HG03066 (cell line): ENCODE results near the gene GTF2IRD1.

Experiments used
- ATAC-seq: cut with Tn5 transposase; IDR thresholded peaks from one replicate; pipeline ENCODE4 v1.9.1; 2021; ENCODE audit warnings: low read depth; ENCODE audit not compliant: unreplicated experiment

Gene GTF2IRD1

DNA sequence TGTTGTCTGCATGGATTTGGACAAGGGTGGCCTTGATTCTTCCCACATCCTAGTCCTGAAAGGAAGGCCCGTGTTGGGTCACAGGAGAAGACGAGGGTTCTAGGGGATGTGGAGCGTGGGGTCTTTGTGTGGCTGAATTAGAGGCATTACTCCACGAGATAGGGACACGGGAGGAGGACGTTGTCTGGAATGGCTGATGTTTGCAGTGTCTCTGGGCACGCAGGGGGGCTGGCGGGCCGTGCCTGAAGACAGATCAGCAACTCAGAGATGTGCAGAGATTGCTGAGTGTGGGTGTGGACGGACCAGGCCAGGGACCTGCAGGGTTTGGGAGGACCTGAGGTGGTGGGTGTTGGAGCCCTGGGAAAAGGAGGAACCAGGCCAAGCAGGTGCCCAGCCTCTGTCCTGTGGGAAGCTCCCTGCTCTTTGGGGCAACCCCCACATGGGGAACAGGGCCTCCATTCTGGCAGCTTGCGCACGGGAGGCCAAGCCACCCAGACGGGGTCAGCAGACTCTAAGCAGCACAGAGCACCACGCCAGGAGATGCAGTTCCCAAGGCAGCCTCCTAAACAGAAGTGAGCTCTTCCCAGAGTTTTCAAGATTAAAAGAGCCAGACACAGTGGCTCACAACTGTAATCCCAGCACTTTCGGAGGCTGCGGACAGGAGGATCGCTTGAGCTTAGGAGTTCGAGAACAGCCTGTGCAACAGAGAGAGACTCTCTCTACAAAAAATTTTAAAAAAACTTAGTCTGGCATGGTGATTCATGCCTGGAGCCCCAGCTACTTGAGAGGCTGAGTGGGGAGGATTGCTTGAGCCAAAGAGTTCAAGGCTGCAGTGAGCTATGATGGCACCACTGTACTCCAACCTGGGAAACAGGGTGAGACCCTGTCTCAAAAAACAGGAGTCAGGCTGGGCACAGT lies 132.8 kb downstream of the GTF2IRD1 start:
- no peak for ATAC-seq

DNA sequence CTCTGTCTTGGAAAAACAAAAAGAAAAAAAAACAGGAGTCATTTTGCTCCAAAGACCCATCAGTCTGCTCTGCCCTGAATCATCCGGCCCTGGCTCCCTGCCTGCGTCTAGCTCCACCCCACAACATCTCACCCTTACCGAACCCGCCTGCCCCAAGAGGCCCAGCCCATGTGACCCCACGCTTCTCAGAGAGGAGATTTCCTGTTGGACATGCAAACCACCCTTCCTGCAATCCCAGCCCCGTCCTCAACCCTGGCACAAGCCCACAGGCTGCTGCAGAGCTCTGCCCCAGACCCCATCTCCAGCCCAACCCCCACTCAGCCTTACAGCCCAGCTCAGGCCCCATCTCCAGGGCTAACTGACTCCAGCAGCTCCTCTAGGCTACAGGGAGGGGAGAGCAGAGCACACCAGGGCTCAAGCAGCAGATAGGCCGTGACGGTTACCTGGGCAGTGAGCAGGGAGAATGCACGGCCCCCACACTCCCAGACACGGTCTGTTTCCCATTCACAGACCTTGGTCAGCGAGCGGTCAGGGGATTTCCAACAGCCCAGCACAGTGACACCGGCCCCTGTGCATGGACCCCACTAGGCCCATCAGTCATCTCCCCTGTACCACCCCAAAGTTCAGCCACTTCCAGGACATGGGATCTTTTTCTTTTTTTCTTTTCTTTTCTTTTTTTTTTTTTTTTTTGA lies 133.9 kb downstream of the GTF2IRD1 start:
- ATAC-seq, result no peak

DNA sequence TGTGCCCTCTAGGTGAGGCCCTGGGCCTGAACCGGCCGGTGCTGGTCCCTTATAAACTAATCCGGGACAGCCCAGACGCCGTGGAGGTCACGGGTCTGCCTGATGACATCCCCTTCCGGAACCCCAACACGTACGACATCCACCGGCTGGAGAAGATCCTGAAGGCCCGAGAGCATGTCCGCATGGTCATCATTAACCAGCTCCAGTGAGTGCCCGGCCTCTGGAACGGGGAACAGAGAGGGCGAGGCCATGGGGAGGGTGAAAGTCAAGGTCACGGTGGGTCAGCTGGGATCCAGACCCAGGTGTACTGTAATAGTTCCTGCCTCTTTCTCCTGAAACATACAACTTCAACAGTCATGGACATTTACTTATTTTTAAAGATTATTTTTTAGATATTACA lies 137.1 kb downstream of the GTF2IRD1 start:
- ATAC-seq, result no peak

DNA sequence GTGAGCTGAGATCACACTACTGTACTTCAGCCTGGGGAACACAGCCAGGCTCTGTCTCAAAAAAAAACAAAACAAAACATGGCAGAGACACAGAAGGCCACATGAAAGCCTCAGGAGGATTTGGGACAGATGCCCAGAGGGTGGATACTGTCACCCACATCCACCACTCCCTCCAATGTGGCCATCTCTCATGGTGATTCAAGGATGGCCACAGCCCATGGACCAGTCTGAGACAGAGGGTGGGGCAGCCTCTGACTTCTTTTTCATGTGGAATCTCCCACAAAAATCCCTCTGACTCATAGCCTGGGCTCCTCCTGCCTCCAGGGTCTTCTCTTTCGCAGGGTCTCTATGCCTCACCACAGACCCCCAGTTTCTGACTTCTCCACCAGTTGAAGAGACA lies 144.9 kb downstream of the GTF2IRD1 start:
- ATAC-seq, result no peak

DNA sequence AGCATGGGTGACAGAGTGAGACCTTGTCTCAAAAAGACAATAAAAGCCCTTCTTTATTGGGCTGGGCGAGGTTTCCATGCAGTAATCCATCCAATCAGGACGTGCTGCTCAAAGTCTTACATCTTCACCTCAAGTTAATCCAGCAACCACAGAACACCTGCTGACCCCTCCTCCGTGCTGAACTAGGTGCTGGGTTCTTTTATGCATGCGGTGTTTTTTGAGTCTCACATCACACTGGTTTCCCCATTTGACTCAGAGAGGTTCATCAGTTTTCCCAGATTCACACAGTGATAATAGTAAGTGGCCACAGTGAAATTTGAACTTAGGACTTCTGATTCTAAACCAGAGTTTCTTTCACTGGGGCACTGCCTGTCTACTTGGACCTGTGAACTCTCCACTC lies 145.5 kb downstream of the GTF2IRD1 start:
- ATAC-seq, result no peak

DNA sequence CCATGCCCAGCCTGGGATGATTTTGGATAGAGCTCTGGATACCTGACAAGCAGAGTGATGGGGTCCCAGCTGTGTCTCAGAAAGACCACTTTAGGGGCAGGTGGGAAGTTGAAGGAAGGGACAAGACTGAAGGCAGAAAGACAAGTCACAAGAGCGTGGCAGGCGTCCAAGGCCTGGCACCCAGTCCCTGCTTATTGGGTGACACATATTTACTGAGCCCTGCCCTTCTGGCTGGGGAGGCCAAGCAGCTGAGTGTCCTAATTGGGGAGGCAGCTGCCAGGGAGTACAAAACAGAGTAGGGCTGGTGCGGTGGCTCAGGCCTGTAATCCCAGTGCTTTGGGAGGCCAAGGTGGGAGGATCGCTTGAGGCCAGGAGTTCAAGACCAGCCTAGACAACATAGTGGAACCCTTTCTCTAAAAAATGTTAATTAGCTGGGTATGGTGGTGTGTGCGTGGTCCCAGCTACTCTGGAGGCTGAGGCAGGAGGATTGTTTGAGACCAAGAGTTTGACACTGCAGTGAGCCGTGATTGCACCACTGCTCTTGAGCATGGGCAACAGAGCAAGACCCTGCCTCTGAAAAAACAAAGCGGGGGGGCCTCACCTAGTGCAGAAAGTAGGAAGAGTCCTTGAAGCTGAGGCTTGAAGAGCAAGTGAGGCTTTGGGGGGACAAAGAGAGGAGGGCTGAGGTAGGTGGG lies 150.8 kb downstream of the GTF2IRD1 start:
- ATAC-seq, result no peak

DNA sequence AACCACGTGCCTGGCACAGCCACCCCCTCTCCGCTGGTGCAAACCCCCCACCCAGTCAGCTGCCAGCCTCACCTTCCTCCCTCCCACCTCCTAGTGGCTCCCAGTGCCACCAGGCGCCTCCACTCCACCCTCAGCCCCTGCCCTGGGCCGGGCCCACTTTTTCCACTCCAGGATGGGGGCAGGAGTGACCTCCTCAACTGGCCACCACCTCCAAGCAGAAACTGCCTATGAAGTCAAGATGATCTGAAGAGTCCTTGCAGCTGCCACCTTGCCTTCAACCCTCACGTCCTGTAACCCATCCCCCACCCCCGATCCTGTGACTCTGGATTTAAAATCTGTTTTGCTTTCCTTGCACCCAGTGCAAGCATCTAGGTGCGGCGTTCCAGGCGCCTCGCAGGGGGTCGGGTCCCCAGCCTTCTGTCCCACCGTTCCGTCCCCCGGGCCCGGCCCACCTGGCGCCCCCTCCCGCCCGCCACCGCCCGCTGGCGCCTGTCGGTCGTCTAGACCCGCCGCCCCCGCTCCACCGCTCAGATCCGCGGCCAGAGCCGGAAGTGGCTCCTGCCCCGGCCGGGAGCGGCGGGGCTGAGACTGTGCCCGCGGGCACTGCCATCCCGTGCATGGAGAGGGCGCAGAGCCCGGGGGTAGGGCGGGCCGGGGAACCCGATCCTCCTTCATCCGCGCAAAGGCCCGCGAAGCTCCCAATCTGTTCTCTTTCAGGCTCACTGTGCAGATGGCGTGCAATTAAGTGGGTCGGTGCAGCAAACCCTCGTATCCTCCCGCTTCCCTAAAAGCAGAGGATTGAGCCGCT lies 152.6 kb downstream of the GTF2IRD1 start:
- ATAC-seq, result no peak

DNA sequence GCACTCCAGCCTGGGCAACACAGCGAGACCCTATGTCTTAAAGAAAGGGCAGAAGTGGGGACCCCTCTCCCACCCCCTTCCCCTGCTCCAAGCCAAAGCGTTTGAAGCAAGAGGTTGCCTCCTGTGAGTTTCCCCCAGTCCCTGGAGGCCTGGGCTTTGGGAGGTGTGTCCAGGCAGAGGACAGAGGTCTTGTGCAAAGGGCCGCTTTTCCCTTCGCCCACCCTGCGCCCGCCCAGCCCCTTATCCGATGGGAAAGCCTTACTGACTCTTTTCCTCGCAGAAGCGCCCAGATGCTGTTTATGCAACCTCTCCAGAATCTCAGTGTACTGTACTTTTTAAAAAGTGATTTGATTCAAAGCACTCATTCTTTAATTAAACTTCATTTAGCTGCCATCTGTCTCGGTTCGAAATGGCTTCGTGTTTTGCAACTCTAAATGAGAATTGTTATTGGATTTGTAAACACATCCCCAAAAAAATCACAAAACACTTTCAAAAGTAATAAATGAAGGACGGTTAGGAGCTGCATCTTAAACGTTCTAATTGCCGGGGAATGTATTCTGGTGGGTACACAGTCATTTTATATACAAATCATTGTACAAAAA lies 153.3 kb downstream of the GTF2IRD1 start:
- no peak for ATAC-seq

DNA sequence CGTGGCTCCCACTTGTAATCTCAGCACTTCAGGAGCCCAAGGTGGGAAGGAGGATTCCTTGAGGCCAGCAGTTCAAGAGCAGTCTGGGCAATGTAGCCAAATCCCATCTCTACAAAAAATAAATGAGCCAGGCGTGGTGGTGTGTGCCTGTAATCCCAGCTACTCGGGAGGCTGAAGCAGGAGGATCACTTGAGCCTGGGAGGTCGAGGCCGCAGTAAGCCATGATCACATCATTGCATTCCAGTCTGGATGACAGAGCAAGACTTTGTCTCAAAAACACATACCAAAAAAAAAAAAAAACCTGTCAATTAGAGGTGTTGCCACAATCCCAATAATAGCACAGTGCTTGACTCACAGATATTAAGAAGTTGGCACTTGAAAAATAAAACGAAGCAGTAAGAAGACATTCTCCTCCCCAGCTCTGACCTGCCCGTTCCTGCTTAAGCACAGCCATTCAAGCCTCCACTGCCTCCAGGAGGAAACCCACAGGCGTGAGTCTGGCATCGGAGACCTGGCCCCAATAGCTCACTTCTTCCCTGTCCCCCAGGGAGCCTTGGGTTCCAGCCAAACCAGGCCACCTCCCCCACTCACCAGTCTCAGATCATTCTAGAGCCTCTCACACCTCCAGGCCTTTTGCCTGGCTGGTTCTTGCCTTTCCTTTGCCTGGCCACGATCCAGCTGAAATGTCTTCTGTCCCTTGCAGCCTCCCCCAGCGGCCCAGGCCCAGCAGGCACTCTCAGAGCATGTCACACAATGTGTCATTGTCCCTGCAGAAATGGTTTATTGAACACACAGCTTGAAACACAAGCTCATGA lies 158.5 kb downstream of the GTF2IRD1 start:
- no peak for ATAC-seq

DNA sequence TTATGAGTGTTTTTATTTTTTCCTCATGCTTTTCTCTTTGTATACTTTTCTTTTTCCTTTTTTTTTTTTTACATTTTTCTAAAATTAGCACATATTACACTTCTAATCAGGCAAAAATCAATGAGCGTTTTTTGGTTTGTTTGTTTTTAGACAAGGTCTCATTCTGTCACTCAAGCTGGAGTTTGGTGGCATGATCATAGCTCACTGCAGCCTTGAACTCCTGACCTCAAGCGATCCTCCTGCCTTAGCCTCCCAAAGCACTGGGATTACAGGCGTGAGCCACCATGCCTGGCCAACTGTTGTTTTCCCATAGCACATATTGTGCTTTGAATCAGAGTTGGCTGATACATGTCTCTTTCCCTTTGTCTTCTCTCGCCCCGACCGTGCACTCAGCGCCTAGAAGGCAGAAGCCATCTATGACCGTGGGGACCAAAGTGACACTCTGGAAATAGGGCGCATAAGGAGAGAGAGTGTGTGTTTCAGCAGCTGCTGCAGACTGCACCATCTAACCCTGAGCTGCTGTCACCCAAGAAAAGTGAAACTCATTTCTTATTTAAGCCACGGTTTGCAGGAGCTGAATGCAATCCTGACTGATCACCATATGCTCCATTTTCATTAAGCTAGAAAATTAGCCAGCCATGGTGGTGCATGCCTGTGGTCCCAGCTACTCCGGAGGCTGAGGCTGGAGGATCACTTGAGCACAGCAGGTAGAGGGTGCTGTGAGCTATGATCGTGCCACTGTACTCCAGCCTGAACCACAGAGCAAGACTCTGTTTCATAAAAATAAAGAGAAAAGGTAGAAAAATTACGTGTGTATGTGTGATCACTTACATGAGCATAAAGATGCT lies 162.5 kb downstream of the GTF2IRD1 start:
- no peak for ATAC-seq

DNA sequence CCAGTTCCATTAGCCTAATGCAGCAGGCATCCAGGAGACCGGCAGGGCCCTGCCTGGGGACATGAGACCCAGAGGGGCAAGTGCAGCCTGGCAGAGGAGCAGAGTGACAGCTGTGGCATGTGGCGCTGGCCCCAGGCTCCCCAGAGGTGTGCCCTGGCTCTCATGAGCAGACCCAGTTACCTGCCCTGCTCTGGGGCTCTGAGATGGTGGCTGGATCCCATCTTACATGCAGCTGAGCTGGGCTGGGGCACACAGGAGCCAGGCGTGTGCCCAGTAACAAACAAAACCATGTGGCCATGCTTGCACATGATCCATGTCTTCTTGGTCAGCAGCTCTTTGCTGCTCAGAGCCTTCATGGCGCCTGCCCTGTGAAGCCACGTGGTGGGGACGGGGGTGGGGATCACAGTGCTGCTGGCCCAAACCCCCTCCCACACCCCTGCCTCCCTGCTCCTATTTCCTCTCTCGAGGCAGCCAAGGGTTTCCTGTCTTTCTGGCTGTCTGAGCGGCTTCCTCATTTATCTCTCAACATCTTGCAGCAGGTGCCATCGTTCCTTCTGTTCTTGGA lies 163.6 kb downstream of the GTF2IRD1 start:
- no peak for ATAC-seq

DNA sequence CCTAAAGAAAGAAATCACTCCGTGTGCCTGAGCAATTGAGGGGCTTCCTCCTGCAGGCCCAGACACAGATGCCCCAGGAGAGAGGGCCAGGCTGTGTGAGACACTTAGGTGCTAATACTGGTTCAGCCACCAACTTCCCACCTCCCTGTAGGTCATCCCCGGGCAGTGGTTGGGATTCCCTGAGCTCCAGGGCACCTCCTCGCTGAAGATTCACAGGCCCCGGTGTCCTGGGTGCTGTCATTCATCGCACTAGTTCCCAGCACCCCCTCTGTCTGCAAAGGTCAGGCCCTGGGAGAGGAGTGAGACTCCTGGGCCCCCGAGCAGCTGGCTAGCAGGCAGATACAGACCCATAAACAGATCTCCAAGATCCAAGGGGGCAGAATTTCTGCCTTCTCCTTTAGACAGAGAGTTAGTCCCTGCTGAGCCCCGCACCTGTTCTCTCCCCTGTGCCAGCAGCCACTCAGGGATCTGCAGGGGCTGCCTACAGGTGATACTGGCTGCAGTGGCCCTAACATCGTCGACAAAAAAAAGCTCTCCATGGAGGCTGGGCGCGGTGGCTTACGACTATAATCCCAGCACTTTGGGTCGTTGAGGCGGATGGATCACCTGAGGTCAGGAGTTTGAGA lies 165.6 kb downstream of the GTF2IRD1 start:
- no peak for ATAC-seq

DNA sequence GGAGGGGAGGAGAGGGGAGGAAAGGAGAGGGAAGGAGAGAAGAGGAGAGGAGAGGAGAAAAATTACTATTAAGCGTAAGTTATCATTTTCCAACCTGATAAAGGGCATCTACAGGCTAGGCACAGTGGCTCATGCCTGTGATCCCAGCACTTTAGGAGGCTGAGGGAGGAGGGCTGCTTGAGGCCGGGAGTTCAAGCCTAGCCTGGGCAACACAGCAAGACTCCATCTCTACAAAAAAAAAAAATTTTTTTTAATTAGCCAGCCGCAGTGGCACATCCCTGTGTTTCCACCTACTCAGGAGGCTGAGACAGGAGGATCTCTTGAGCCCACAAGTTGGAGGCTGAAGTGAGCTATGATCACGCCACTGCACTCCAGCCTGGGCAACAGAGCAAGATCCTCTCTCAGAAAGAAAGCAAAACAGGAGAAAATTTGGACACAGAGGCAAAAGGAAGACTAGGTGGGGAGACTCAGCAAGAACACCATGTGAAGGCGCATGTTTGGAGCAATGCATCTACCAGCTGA lies 168.6 kb downstream of the GTF2IRD1 start:
- ATAC-seq, result no peak

DNA sequence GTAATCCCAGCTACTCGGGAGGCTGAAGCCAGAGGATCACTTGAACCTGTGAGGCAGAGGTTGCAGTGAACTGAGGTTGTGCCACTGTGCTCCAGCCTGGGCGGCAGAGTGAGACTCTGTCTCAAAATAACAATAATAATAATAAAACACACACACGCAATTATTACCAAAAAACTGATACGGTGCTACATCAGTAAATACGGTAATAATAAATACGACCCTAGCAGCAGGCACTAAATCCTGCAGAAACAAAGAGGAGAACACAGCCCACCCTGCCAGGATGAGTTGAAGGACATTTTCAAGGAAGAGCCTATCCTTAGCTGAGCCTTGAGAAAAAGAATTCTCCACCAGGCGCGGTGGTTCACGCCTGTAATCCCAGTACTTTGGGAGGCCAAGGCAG lies 169.4 kb downstream of the GTF2IRD1 start:
- no peak for ATAC-seq

DNA sequence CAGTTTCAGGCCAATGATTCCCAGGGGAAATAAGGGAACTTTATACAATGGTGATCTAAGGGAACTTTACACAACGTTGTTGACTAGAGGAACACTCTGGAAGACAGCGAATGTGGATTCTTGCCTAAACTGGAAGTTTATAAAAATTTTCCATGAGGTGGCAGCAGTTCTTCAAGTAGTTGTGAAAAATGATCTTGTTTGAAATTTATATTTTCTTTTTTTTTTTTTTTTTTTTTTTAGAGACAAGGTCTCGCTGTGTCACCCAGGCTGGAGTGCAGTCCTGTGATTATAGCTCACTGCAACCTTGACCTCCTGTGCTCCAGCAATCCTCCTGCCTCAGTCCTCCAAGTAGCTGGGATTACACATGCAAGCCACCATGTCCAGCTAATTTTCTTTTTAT lies 171.7 kb downstream of the GTF2IRD1 start:
- no peak for ATAC-seq

DNA sequence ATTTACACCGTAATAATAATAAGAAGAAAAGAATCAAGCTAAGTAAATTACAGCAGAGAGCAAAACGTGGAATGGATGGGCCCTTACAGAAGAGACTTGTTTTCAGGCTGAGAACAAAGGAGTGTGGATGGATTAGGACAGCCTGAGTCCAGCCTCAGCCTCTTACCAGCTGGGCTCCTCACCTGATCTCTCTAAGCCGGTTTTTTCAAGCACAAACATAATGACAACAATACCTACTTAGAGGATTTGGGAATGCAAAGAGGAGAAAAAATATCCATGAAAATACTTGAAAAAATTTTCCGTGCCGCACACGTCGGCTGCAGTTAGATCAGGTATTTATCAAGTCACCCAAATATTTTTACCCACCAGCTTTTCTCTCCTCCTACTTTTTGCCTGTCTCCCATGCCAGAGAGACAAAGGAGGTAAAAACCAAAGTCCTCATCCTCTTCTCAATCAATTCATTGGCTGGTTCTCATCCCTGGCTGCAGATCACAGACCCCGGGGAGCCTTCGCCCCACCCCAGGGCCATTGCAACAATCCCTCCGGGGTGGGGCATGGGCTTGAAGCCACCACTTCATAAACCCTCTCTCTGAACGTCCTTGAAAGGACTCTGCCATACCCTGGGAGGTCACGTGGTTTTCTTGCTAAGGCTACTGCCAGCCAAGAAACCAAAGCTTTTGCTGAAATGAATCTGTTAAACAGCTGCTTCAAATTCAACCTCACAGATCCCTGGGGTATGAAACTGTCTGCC lies 174.1 kb downstream of the GTF2IRD1 start:
- ATAC-seq, result no peak

DNA sequence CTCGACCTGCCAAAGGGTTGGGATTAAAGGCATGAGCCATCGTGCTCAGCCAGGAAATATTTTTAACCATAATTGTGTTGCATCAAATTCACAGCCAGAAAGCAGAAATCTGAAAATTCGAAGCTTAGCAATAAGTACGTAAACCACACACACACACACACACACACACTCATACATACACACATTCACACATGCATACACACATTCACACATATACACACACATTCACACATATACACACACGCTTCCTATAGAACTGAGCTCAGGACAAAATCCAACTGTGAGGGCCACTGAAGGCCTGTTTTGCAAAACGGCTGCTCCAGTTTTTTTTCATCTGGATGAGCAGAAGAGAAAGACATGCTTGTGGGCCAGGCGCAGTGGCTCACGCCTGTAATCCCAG lies 178.8 kb downstream of the GTF2IRD1 start:
- ATAC-seq, result no peak
